Body of pancreas (tissue), 4 donors: ENCODE results near the gene THSD7B. TPM values are rescaled to one million over a fixed set of nuclear protein-coding genes. Genes with fewer than 3 reads are reported as not detected.

Experiments used
- ATAC-seq: fragments of 150-250 bp; one replicate; pipeline ENCODE4 v1.9.1; 2016
- DNase-seq, 4 donors: peaks; one replicate each; pipeline ENCODE4 v3.0.0-alpha.2; 2019
- H3K27ac ChIP-seq, 4 donors: fragments of 200-600 bp; sonication (generic); 1 replicate in 3 of 4; 2 replicates in 1 of 4; pipeline versions ENCODE4 v1.5.1 to v1.6.1; 2016 to 2019; ENCODE audit warnings: mild to moderate bottlenecking in 1 of 4, mixed read lengths in 1 of 4, moderate library complexity in 1 of 4
- H3K27me3 ChIP-seq, 2 donors: fragments of 200-600 bp; sonication (generic); one replicate each; pipeline ENCODE4 v1.6.0; 2016; ENCODE audit warnings: mild to moderate bottlenecking in 1 of 2
- H3K36me3 ChIP-seq, 2 donors: fragments of 200-600 bp; sonication (generic); replicated peaks in 1 of 2; 2 replicates each; pipeline ENCODE4 v1.5.1; 2016; ENCODE audit warnings: low read depth in 2 of 2; ENCODE audit not compliant: insufficient read depth in 1 of 2
- H3K4me1 ChIP-seq: fragments of 200-600 bp; sonication (generic); one replicate; pipeline ENCODE4 v1.6.0; 2016
- H3K4me3 ChIP-seq, 2 donors: fragments of 200-600 bp; sonication (generic); 1 replicate in 1 of 2; 2 replicates in 1 of 2; pipeline ENCODE4 v1.5.1; 2016 to 2019
- H3K9me3 ChIP-seq, 3 donors: fragments of 200-600 bp; sonication (generic); 1 replicate in 2 of 3; 2 replicates in 1 of 3; pipeline ENCODE4 v1.5.1; 2016
- POLR2A ChIP-seq, 3 donors: fragments of 450-650 bp; IDR thresholded peaks; one replicate each; pipeline ENCODE4 v1.6.1; 2016; ENCODE audit warnings: antibody characterized with exemption in 3 of 3, mild to moderate bottlenecking in 2 of 3
- WGBS, 2 donors: methylation state at CpG; one replicate each; pipeline ENCODE4 v1.1.5; 2017; 5-methylcytosine and 5-hydroxymethylcytosine counted together
- intact Hi-C: fragments of 100-400 bp; cut with DNase I; formaldehyde crosslinking; loops from one replicate; pipeline ENCODE4 v1.15.1; 2023
- total RNA-seq, 2 donors: library from RNA; depleted of rRNA; stranded (reverse); fragments of >200 nt; gene quantifications; one replicate each; pipeline ENCODE4 v1.1.0, GENCODE V29; 2016
- TF ChIP-seq, protein P1 (sequence below), 7 experiments: fragments of 450-650 bp in 4 of 7; fragments of 200-600 bp in 3 of 7; sonication (generic) in 3 of 7; IDR thresholded peaks; one replicate each; pipeline ENCODE4 v1.5.1; 2016 to 2019; ENCODE audit warnings: antibody characterized with exemption in 7 of 7

Gene THSD7B
- total RNA-seq, 2 donors from 2014 or later = 0.26 to 0.33 TPM

DNA sequence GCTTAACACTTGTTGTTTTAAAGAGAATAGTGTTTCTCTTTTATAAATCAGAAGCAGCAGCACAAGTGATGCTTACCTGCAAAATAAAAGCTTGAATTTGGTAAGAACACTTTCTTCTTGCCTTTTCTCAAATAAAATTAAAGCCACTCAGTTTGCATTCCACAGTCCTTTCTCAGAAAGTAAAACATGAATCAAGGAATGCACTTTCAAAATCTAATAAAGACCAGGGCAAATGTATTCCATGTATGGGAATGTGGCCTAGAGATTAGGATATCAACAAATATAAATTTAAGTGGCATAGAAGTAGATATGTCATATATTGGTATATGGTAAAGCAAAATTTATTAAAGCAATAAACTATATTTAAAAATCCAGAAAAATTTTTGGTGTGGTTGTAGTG is 352.8 kb downstream of the THSD7B start:
- Histone ChIP-seq H3K27ac (no peak overlapping the region), H3K4me1 (no peaks in the 10 kb centered on the region), H3K4me3 (no peak overlapping the region), H3K9me3 (no peaks in the 10 kb centered on the region), H3K27me3 (no peaks in the 10 kb centered on the region), H3K36me3 (no peaks in the 10 kb centered on the region)
- ATAC-seq (no peak), DNase-seq (no peak)
- TF ChIP-seq POLR2A (IDR thresholded peaks at IDR 0.05) = no peak
- TF ChIP-seq, protein P1, sequence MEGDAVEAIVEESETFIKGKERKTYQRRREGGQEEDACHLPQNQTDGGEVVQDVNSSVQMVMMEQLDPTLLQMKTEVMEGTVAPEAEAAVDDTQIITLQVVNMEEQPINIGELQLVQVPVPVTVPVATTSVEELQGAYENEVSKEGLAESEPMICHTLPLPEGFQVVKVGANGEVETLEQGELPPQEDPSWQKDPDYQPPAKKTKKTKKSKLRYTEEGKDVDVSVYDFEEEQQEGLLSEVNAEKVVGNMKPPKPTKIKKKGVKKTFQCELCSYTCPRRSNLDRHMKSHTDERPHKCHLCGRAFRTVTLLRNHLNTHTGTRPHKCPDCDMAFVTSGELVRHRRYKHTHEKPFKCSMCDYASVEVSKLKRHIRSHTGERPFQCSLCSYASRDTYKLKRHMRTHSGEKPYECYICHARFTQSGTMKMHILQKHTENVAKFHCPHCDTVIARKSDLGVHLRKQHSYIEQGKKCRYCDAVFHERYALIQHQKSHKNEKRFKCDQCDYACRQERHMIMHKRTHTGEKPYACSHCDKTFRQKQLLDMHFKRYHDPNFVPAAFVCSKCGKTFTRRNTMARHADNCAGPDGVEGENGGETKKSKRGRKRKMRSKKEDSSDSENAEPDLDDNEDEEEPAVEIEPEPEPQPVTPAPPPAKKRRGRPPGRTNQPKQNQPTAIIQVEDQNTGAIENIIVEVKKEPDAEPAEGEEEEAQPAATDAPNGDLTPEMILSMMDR (IDR thresholded peaks at IDR 0.05) = no peak
- intact Hi-C loops = no loop called here

DNA sequence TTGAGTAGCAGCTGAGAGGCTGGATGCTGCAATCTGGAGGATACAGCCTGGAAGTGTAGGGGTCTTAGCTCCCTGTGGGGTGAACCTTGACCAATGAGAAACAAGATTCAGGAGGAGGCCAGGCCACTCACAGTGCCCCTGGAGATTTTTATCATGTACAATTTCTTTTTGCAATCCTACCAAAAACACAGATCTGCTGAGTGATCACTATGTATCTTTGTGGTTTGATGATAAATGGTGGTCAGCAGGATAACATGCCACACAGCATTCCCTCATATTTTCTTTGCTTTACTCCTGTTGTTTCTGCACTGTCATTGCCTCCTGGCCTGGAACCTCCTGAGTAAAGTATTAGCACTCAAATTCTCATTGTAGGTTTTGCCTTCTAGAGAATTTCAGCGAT is 357.9 kb downstream of the THSD7B start:
- intact Hi-C loops = no loop called here
- WGBS, 2 donors = 84 to 85% methylated on average over 1 of the region's 1 CpG
- ATAC-seq (no peak), DNase-seq (no peak)
- Histone ChIP-seq H3K36me3 (no peaks in the 10 kb centered on the region), H3K27ac (no peak overlapping the region), H3K4me3 (no peak overlapping the region), H3K27me3 (no peaks in the 10 kb centered on the region), H3K4me1 (no peaks in the 10 kb centered on the region), H3K9me3 (no peaks in the 10 kb centered on the region)
- TF ChIP-seq POLR2A (IDR thresholded peaks at IDR 0.05) = no peak
- TF ChIP-seq, protein P1 (IDR thresholded peaks at IDR 0.05) = no peak

DNA sequence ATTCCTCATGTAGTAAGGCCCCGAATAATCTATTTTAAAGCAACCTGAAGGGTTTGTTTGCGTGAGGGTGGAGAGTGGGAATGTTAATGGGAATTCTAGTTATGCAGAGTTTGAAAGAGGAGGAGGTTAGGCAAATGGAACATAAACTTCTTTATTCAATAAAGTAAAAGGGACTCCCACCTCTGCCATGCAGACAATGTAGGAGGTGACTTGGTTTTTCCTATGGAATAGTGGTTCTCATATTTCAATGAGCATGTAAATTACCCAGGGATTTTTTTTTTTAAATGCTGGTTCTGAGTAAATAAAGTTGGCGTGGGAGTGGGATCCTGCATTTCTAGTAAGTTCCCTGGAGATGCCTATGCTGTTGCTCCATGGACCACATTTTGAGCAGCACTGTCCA is 367.9 kb downstream of the THSD7B start:
- ATAC-seq (no peak), DNase-seq (no peak)
- TF ChIP-seq, protein P1 (IDR thresholded peaks at IDR 0.05) = no peak
- no peak for TF ChIP-seq POLR2A (IDR thresholded peaks at IDR 0.05)
- no peaks in the 10 kb centered on the region for H3K4me1 ChIP-seq
- no peaks in the 10 kb centered on the region for H3K27me3 ChIP-seq
- intact Hi-C loops = no loop called here
- no peaks in the 10 kb centered on the region for H3K9me3 ChIP-seq
- H3K36me3 ChIP-seq = no peaks in the 10 kb centered on the region
- 27 to 28% methylated on average over 3 of the region's 3 CpGs for WGBS, 2 donors
- H3K27ac ChIP-seq = no peak overlapping the region
- H3K4me3 ChIP-seq = no peak overlapping the region

DNA sequence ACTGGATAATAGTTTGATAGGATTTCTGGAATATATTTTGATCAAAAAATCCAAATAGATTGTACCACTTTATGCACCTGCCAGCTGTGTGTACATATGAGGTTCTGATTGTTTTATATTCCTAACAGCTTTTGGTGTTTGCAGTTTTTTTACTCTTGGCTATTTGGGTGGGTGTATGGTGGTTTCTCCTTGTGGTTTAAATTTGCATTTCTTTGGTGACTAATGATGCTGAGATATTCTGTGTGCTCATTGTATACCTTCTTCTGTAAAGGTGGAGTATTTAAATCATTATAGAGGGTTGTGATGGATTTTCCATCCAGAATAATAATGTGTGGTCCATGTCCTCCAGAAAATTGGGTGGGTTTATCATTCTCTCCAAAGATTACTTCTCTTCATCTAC is 372.9 kb downstream of the THSD7B start:
- ATAC-seq (no peak), DNase-seq (no peak)
- intact Hi-C loops = no loop called here
- H3K9me3 ChIP-seq = no peaks in the 10 kb centered on the region
- TF ChIP-seq, protein P1 (IDR thresholded peaks at IDR 0.05) = no peak
- TF ChIP-seq POLR2A (IDR thresholded peaks at IDR 0.05) = no peak
- no peaks in the 10 kb centered on the region for H3K27me3 ChIP-seq
- no peak overlapping the region for H3K4me3 ChIP-seq
- H3K4me1 ChIP-seq = no peaks in the 10 kb centered on the region
- no peaks in the 10 kb centered on the region for H3K36me3 ChIP-seq
- H3K27ac ChIP-seq = no peak overlapping the region

DNA sequence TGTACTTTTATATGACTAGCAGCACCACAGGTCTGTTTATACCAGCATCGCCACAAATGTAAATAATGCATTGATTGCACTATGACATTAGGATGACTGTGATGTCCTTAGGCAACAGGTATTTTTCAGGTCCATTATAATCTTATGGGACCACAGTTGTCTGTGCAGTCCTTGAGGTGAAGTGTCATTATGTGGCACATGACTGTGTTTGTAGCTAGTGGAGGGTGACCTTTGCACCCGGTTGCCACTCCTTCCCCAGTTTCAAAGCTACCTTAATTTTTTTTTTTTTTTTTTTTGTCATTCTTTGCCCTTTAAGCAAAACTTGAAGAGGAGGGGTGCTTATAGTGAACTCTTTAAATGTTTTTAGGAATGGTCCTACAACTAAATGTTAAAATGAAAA is 386.4 kb downstream of the THSD7B start:
- TF ChIP-seq, protein P1 (IDR thresholded peaks at IDR 0.05) = no peak
- no peak for TF ChIP-seq POLR2A (IDR thresholded peaks at IDR 0.05)
- WGBS, 2 donors = 76 to 77% methylated on average over 2 of the region's 2 CpGs
- Histone ChIP-seq H3K4me1 (no peaks in the 10 kb centered on the region), H3K9me3 (no peaks in the 10 kb centered on the region), H3K27ac (no peak overlapping the region), H3K36me3 (no peaks in the 10 kb centered on the region), H3K4me3 (no peak overlapping the region), H3K27me3 (no peaks in the 10 kb centered on the region)
- DNase-seq = no peak
- intact Hi-C loops = no loop called here
- no peak for ATAC-seq
